Measurements from ENCODE around the gene KCNIP3. TPM values are rescaled to one million over a fixed set of nuclear protein-coding genes. Genes with fewer than 3 reads are reported as not detected.

KCNIP3 gene
- total and polyA plus RNA-seq, 4 donors, result 0.26 to 1.1 (median 0.62) TPM

DNA sequence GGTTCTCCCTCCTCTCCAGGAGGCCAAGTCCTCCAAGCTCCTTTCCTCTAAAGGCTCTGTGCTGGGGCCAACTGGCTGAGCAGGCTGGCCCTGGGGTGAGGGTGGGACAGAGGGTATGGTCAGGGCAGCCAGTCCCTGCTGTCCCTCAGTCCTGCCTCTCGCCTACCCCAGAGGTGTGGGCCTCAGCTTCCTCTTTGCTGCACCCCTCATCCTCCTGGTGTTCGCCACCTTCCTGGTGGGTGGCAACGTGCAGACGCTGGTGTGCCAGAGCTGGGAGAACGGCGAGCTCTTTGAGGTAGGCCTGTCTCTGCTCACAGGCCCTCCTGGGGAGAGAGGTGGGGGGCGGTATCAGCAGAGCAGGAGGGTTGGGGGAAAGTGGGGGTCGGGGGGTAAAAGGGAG, 16.1 kb upstream of the KCNIP3 start:
- Histone ChIP-seq H3K4me3 (ENCODE audit: low read depth in 1 of 3, low read length in 3 of 3) (no peak overlapping the region), H3K9me3 (ENCODE audit: control insufficient read depth in 4 of 4, low read length in 3 of 4) (no peaks in the 10 kb centered on the region), H3K27ac (ENCODE audit: low read depth in 1 of 2, low read length in 2 of 2) (no peak overlapping the region), H3K9ac (ENCODE audit: low read depth in 1 of 2, low read length in 2 of 2) (no peak overlapping the region), H3K4me1 (ENCODE audit: control insufficient read depth in 4 of 4, insufficient read depth in 4 of 4, low read length in 3 of 4) (no peaks in the 10 kb centered on the region), H3K36me3 (ENCODE audit: control insufficient read depth in 4 of 4, insufficient read depth in 3 of 4, low read depth in 1 of 4, low read length in 3 of 4) (no peaks in the 10 kb centered on the region), H3K27me3 (ENCODE audit: control insufficient read depth in 4 of 4, insufficient read depth in 4 of 4, low read length in 3 of 4) (no peaks in the 10 kb centered on the region)
- TF ChIP-seq, protein P1, sequence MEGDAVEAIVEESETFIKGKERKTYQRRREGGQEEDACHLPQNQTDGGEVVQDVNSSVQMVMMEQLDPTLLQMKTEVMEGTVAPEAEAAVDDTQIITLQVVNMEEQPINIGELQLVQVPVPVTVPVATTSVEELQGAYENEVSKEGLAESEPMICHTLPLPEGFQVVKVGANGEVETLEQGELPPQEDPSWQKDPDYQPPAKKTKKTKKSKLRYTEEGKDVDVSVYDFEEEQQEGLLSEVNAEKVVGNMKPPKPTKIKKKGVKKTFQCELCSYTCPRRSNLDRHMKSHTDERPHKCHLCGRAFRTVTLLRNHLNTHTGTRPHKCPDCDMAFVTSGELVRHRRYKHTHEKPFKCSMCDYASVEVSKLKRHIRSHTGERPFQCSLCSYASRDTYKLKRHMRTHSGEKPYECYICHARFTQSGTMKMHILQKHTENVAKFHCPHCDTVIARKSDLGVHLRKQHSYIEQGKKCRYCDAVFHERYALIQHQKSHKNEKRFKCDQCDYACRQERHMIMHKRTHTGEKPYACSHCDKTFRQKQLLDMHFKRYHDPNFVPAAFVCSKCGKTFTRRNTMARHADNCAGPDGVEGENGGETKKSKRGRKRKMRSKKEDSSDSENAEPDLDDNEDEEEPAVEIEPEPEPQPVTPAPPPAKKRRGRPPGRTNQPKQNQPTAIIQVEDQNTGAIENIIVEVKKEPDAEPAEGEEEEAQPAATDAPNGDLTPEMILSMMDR (IDR thresholded peaks at IDR 0.05; ENCODE audit: low read depth, low read length, missing input control), result no peak
- TF ChIP-seq REST (IDR thresholded peaks at IDR 0.05), result no peak
- TF ChIP-seq GABPA (IDR thresholded peaks at IDR 0.05 in 1 of 2, conservative IDR thresholded peaks at IDR 0.05 in 1 of 2), result no peak
- DNase-seq (ENCODE audit: low spot score), result no peak
- 86% methylated on average over 8 of the region's 8 CpGs for WGBS

GRCh38 chr2:95281786-95282185, 15.4 kb upstream of the KCNIP3 start:
- Histone ChIP-seq H3K4me3 (ENCODE audit: low read depth in 1 of 3, low read length in 3 of 3) (no peak overlapping the region), H3K27ac (ENCODE audit: low read depth in 1 of 2, low read length in 2 of 2) (no peak overlapping the region), H3K4me1 (ENCODE audit: control insufficient read depth in 4 of 4, insufficient read depth in 4 of 4, low read length in 3 of 4) (no peaks in the 10 kb centered on the region), H3K9me3 (ENCODE audit: control insufficient read depth in 4 of 4, low read length in 3 of 4) (no peaks in the 10 kb centered on the region), H3K9ac (ENCODE audit: low read depth in 1 of 2, low read length in 2 of 2) (no peak overlapping the region), H3K36me3 (ENCODE audit: control insufficient read depth in 4 of 4, insufficient read depth in 3 of 4, low read depth in 1 of 4, low read length in 3 of 4) (no peaks in the 10 kb centered on the region), H3K27me3 (ENCODE audit: control insufficient read depth in 4 of 4, insufficient read depth in 4 of 4, low read length in 3 of 4) (no peaks in the 10 kb centered on the region)
- no peak for DNase-seq (ENCODE audit: low spot score)
- TF ChIP-seq NR2F2 (IDR thresholded peaks at IDR 0.05) (no peak), FOXA2 (IDR thresholded peaks at IDR 0.05) (no peak), SP1 (IDR thresholded peaks at IDR 0.05) (no peak), ZBTB33 (IDR thresholded peaks at IDR 0.05) (no peak), EGR1 (IDR thresholded peaks at IDR 0.05; ENCODE audit: low read depth in 2 of 2) (no peak), HNF4G (IDR thresholded peaks at IDR 0.05) (no peak)
- TF ChIP-seq, protein P2, sequence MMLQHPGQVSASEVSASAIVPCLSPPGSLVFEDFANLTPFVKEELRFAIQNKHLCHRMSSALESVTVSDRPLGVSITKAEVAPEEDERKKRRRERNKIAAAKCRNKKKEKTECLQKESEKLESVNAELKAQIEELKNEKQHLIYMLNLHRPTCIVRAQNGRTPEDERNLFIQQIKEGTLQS (IDR thresholded peaks at IDR 0.05), result no peak
- TF ChIP-seq, protein P1 (IDR thresholded peaks at IDR 0.05; ENCODE audit: low read depth, low read length, missing input control), result no peak
- TF ChIP-seq, protein P3, sequence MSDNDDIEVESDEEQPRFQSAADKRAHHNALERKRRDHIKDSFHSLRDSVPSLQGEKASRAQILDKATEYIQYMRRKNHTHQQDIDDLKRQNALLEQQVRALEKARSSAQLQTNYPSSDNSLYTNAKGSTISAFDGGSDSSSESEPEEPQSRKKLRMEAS (IDR thresholded peaks at IDR 0.05), result no peak
- 91% methylated on average over 8 of the region's 8 CpGs for WGBS

Data from liver (tissue), 9 donors.